Measurements from ENCODE around the gene PKD2L2.
"Not testable (repeated sequence)": the region's sequence is repeated elsewhere in the genome, so short reads cannot be mapped to it uniquely, and the experiment has no call there.

PKD2L2 gene

GRCh38 chr5:137888863-137889759, at the start of gene PKD2L2:
PKD2L2 (plus strand) TSS chr5:137889457; CDS start chr5:137889492, 35 bp downstream.
- DNase-seq (ENCODE audit: extremely low read depth in 1 of 2, low read depth in 1 of 2): peak; percentile 77 to 78

DNA sequence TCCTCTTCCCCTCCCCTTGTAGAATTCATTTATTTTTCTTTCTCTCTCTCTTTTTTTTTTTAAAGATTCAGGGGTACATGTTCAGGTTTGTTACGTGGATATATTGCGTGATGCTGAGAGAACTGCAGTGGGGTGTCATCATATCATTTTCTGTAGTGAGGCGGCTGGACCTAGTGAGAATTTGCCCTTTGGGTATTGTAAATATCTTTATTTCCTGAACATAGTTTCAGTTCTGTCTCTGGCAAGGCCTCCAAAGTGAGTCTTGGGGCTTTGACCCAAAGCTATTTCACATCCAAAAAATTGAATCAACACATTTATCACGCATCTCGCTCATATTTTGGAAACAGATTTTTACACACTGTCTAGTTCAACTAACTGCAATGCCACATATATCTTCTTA, 47.0 kb upstream of the PKD2L2 start:
- DNase-seq (ENCODE audit: extremely low read depth in 1 of 2, low read depth in 1 of 2): no peak

DNA sequence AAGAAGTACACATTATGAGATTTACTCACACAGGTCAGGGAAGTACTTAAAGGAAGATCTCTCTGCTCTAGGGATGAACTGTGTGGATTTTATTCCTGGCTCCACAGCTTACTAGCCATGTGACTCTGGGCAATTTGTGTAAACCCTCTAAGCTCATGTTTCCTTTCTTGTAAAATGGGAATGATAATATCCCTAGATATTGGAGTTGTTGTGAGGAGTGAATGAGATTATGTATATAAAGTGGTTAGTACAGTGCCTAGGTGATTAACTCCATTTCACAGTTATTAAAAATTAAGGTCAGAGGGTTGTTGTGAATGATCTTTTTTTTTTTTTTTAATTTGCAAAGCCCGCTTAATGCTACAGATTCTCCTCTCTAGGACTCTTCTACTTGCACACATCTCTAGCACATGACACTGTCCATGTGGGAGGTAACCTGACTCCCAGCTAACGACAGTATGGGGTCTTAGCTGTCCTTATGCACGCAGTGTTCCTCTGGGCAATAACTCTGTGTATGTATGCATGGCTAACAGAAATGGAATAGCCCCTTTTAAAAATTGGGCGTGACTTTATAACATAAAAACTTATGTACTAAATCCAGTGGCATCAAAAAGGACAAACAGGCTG, 45.5 kb upstream of the PKD2L2 start:
- no peak for DNase-seq (ENCODE audit: extremely low read depth in 1 of 2, low read depth in 1 of 2)

DNA sequence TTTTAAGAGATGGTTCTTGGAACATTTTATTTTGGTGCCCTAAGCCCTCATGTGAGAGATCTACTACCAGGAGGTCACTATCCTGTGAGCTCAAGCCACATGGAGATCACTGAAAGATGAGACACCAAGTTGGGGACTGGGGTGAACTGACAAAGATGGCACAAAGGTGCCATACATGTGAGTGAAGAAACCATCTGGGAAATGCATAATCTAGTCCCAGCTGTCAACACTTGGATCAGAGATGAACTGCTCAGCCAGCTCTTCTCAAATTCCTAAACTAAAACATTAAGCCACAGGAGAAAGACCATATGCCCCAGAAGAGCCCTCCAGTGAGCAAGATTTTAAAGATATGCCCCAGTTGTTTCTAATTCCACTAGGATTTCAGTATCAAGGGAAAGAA, 43.8 kb upstream of the PKD2L2 start:
- no peak for DNase-seq (ENCODE audit: extremely low read depth in 1 of 2, low read depth in 1 of 2)

DNA sequence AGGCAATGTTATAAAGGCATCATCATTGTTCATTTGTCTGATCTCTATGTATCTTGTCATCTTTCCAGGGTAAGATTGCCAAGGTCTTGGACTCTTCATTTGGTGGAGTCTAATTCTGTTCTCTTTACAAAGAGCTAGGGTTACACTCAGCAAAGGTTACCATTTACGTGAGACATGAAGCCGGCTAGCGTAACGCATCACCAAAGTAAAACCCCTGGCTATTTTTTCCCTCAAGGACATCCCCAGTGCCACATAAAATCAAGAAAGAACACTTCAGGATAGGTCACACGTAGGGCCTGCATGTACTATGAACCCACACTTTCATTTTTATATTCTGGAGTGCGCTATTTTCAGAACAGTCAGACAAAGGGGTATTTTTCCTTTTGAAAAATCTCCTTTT, 41.6 kb upstream of the PKD2L2 start:
- DNase-seq (ENCODE audit: extremely low read depth in 1 of 2, low read depth in 1 of 2): no peak

GRCh38 chr5:137853165-137853564, 36.1 kb upstream of the PKD2L2 start:
- not testable (repeated sequence) for DNase-seq (ENCODE audit: extremely low read depth in 1 of 2, low read depth in 1 of 2)

- no peak for DNase-seq (ENCODE audit: extremely low read depth in 1 of 2, low read depth in 1 of 2)
Measured at GRCh38 chr5:137856201-137856600, 33.1 kb upstream of the PKD2L2 start.

- no peak for DNase-seq (ENCODE audit: extremely low read depth in 1 of 2, low read depth in 1 of 2)
Measured at GRCh38 chr5:137856916-137857862, 32.1 kb upstream of the PKD2L2 start.

GRCh38 chr5:137858223-137858916, 30.9 kb upstream of the PKD2L2 start:
- no peak for DNase-seq (ENCODE audit: extremely low read depth in 1 of 2, low read depth in 1 of 2)

DNA sequence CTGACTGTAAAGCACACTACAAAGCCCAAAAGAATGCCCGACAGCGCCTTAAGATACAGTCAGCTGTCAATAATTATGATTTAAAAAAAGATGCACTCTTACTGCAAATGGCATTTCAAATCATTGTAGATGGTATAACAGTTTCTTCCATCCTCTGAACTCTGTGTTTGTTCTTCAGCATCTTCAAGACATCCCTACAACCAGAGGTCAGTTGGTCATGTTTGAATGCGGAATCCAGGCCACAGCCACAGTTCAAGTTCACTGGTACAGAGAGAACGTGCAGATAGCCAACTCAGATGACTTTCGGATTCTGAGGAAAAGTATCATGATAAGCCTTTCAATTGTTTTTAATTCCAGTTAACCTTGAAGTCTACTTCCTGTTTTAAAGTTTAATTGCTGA, 30.3 kb upstream of the PKD2L2 start:
- DNase-seq (ENCODE audit: extremely low read depth in 1 of 2, low read depth in 1 of 2): no peak

DNA sequence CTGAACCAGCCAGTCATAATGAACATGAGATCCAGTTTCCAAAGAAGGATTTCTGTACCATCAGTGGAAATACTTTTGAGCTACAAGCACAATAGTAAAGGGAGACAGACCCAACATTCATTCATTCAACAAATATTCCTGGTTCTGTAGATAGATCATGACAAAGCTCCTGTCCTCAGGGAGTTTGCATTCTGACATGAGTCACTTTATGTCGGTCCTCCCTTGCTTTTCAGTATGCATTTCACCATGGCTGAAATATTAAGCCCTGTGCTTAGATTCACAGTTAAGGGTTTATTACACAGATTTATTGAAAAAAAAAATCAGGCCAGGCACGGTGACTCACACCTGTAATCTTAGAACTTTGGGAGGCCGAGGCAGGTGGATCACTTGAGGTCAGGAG, 27.0 kb upstream of the PKD2L2 start:
- no peak for DNase-seq (ENCODE audit: extremely low read depth in 1 of 2, low read depth in 1 of 2)

GRCh38 chr5:137863653-137864052, 25.6 kb upstream of the PKD2L2 start:
- not testable (repeated sequence) for DNase-seq (ENCODE audit: extremely low read depth in 1 of 2, low read depth in 1 of 2)

GRCh38 chr5:137866541-137867388, 22.5 kb upstream of the PKD2L2 start:
- DNase-seq (ENCODE audit: extremely low read depth in 1 of 2, low read depth in 1 of 2): no peak

GRCh38 chr5:137867664-137868063, 21.6 kb upstream of the PKD2L2 start, which contains the start of gene MYOT:
MYOT (plus strand) TSS chr5:137867860; CDS start chr5:137870652, 2,792 bp downstream.
- DNase-seq (ENCODE audit: extremely low read depth in 1 of 2, low read depth in 1 of 2): no peak

DNA sequence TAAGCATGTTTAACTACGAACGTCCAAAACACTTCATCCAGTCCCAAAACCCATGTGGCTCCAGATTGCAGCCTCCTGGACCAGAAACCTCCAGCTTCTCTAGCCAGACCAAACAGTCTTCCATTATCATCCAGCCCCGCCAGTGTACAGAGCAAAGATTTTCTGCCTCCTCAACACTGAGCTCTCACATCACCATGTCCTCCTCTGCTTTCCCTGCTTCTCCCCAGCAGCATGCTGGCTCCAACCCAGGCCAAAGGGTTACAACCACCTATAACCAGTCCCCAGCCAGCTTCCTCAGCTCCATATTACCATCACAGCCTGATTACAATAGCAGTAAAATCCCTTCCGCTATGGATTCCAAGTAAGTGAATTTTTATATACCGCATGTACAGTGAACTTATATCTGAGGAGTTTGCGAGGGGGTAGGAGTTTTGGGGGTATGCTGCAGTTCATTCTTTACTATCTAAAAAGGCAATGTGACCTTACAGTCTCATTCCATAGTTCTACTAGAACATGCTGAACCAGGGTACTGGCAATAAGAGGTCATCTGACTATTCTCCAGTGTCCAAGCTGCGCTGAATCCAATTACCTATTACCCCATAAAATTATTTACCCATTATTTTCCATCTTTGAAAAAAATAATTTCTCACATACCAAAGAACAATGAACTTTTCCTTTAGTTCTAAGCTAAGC, 18.5 kb upstream of the PKD2L2 start:
- no peak for DNase-seq (ENCODE audit: extremely low read depth in 1 of 2, low read depth in 1 of 2)

DNA sequence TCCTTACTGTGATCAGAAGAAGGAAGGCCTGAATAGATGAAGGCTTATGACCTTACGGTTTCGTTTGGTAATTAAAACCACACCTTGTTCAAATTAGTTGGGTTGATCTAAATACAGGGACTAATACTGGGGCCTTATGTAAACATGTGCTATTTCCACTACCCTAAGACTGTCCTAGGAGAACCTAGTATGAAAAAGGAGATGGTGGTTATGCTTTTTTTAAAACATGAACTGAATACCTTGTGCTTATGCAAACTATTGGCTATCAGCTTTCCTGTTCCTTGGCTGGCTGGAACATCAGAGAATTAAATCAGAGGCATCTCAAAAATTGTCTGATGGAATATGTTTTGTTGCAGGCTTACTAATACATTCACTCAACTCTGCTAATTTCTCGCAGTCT, 17.7 kb upstream of the PKD2L2 start:
- no peak for DNase-seq (ENCODE audit: extremely low read depth in 1 of 2, low read depth in 1 of 2)

DNA sequence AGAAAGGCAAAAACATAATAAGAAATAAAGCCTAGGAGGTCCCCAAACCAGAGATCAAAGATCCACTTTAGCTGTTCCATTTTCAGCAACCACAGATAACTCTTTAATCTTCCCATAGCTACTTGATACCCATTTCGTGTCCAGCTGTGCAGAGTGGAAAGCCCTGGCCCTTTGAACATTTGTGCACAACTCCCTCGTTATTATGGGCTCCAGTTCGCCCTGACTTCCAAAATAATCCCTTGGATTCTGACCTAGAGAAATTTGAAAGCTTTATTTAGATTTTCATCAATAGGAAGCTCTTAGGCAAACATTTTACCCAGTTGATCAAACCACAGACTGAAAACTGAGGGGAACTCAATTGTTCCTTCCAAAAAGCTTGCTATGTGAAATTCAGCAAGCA, 16.8 kb upstream of the PKD2L2 start:
- no peak for DNase-seq (ENCODE audit: extremely low read depth in 1 of 2, low read depth in 1 of 2)

DNA sequence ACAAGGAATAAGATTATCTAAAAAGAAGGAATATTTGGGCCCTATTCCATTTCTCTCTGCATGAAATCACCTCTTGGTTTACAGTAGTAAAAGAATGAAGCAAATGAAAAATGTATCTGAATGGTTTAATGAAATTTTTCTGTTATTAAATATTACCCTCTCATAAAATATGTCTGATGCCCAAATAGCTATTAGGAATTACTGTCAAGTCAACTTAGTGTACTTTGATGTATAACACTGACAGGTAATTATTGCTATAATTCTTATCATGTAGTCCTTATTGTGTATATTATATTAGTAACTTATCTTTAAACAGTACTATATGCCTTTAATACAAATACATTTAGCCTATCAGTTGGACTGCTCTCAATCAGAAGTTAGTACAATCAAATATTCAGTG, 13.2 kb upstream of the PKD2L2 start:
- DNase-seq (ENCODE audit: extremely low read depth in 1 of 2, low read depth in 1 of 2): no peak

DNA sequence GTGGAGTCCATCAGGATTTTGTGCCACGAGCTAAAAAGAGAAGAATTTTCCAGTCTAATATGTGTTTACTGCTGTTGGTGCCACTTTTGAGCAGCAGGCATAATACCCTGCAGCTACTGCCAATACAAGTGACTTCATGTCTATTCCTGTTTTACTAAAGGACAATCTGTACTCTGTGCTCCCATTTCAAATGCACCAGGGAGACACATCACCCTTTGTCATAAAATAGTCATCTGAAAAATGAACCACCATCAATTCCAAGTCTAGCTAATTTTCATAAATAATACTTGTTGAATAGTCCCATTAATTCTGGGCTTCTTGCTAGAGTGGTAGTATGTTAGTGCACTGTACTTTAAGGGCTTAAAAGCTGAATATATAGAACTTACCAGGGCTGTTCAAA, 8.9 kb upstream of the PKD2L2 start:
- DNase-seq (ENCODE audit: extremely low read depth in 1 of 2, low read depth in 1 of 2): no peak
